Common myeloid progenitor, CD34-positive (primary cell): ENCODE results near the gene ALDH1A3.
A peak's percentile ranks its signal among the peaks of the same experiment; 100 is the strongest.
"Not testable (repeated sequence)": the region's sequence is repeated elsewhere in the genome, so short reads cannot be mapped to it uniquely, and the experiment has no call there.

ENCODE experiments used
- CTCF ChIA-PET: fragments of 350-600 bp; sonication (Branson Sonifier 250); formaldehyde crosslinking; loops from one replicate; lab custom pipeline; 2021; ENCODE audit warnings: antibody characterized with exemption; lab: Charles Lee
- POLR2A ChIA-PET: fragments of 350-600 bp; sonication (Branson Sonifier 250); formaldehyde crosslinking; loops from one replicate; lab custom pipeline; 2021; ENCODE audit warnings: antibody characterized with exemption; lab: Charles Lee
- DNase-seq, 3 donors: peaks; one replicate each; pipeline versions ENCODE4 v3.0.0 to v3.0.0-alpha.2; 2013
- H3K27ac ChIP-seq, 2 experiments: 1 replicate in 1 of 2; 2 replicates in 1 of 2; pipeline ENCODE4 v1.7.0; 2013; ENCODE audit warnings: inconsistent platforms in 2 of 2, low read length in 2 of 2, mild to moderate bottlenecking in 2 of 2, low read depth in 1 of 2, moderate library complexity in 1 of 2; ENCODE audit not compliant: severe bottlenecking in 2 of 2, insufficient read depth in 1 of 2, poor library complexity in 1 of 2
- H3K27me3 ChIP-seq, 5 experiments: replicated peaks in 2 of 5; 1 replicate in 3 of 5; 2 replicates in 2 of 5; pipeline versions ENCODE4 v1.6.1 to v1.7.0; 2013; ENCODE audit warnings: low read length in 4 of 5, mild to moderate bottlenecking in 2 of 5, moderate library complexity in 2 of 5, inconsistent platforms in 1 of 5; ENCODE audit not compliant: insufficient read depth in 5 of 5, control insufficient read depth in 4 of 5
- H3K36me3 ChIP-seq, 4 experiments: 1 replicate in 2 of 4; 2 replicates in 2 of 4; pipeline versions ENCODE4 v1.6.1 to v1.7.0; 2013; ENCODE audit warnings: low read length in 3 of 4, control low read depth in 1 of 4, mild to moderate bottlenecking in 1 of 4; ENCODE audit not compliant: control insufficient read depth in 4 of 4, insufficient read depth in 4 of 4
- H3K4me1 ChIP-seq, 4 experiments: 1 replicate in 3 of 4; 2 replicates in 1 of 4; pipeline versions ENCODE4 v1.6.1 to v1.7.1; 2013; ENCODE audit warnings: low read length in 3 of 4, mild to moderate bottlenecking in 3 of 4, control low read depth in 1 of 4, inconsistent platforms in 1 of 4, moderate library complexity in 1 of 4; ENCODE audit not compliant: control insufficient read depth in 4 of 4, insufficient read depth in 4 of 4; ENCODE audit errors: control extremely low read depth in 1 of 4
- H3K4me3 ChIP-seq, 7 experiments: 1 replicate in 4 of 7; 2 replicates in 3 of 7; pipeline versions ENCODE4 v1.5.1 to v1.7.0; 2013; ENCODE audit warnings: mild to moderate bottlenecking in 7 of 7, low read length in 6 of 7, moderate library complexity in 6 of 7, inconsistent platforms in 2 of 7, low read depth in 2 of 7, control low read depth in 1 of 7; ENCODE audit not compliant: insufficient read depth in 4 of 7, control insufficient read depth in 1 of 7; ENCODE audit errors: extremely low read depth in 1 of 7
- H3K9me3 ChIP-seq, 5 experiments: 1 replicate in 4 of 5; 2 replicates in 1 of 5; pipeline versions ENCODE4 v1.6.1 to v1.7.1; 2013; ENCODE audit warnings: low read length in 4 of 5, mild to moderate bottlenecking in 2 of 5, inconsistent platforms in 1 of 5, low read depth in 1 of 5, moderate library complexity in 1 of 5; ENCODE audit not compliant: control insufficient read depth in 4 of 5, insufficient read depth in 2 of 5; ENCODE audit errors: control extremely low read depth in 1 of 5
- WGBS: methylation state at CpG from one replicate; pipeline ENCODE4 v1.1.5; 2013; ENCODE audit not compliant: insufficient coverage; 5-methylcytosine and 5-hydroxymethylcytosine counted together

ALDH1A3 gene

DNA sequence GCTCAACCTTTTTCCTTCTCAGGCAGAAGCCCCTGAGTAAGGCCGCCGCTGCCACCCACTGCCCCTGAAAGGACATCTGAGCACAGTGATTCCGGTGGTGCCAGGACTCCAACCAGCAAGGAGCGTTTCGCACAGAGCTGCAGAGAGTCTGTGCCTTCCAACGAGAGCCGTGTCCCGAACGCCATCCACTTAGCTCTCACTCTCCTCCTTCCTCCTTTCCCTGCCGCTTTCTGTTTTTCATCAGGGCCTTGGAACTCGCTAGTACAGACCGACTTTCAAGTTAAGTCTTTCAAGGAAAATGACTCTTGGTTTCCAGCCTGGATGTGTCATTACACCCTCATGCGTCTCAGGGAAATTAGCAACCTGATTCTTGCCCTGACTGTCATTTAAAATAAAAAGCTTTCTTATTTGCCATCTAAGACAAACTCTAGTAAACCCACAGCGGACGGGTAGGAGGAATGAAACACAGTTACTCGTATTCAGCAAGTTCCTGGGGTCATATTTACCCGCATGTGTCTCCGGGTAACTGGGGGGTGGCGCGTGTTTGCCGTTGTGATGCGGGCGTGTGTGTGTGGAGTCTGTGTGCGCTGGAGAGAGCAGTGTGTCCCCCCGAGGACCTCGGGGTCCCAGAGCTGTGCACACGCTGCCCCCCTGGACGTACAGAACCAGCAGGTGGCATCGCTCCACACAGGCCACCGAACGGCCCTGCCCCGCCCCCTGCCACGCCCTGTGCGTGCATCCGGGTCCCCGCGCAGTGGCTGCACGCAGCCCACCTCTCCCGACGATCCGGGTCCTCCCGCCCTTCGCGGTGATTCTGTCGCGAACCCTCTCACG lies 30.4 kb upstream of the ALDH1A3 start:
- 17% methylated on average over 38 of the region's 47 CpGs for WGBS
- DNase-seq, result peak; percentile 78 to 83 (median 79)
- ChIA-PET POLR2A (no interaction called here), CTCF (interaction anchor here (0.7 to 1.6 kb wide), 3 partner anchors 9 to 16 kb away, joined by 3 to 8 read pairs (median 3); no protein-coding TSS in a partner anchor)
- H3K4me3 ChIP-seq, result peak overlapping the region; percentile 26 to 81 (median 54)
- H3K27ac ChIP-seq, result no peak overlapping the region
- H3K4me1 ChIP-seq, result peaks cover 0 to 12% (median 8%) of the 10 kb centered on the region in 4 experiments
- no peaks in the 10 kb centered on the region for H3K36me3 ChIP-seq
- H3K27me3 ChIP-seq, result peaks cover 0 to 10% (median 3%) of the 10 kb centered on the region in 5 experiments
- H3K9me3 ChIP-seq, result no peaks in the 10 kb centered on the region

DNA sequence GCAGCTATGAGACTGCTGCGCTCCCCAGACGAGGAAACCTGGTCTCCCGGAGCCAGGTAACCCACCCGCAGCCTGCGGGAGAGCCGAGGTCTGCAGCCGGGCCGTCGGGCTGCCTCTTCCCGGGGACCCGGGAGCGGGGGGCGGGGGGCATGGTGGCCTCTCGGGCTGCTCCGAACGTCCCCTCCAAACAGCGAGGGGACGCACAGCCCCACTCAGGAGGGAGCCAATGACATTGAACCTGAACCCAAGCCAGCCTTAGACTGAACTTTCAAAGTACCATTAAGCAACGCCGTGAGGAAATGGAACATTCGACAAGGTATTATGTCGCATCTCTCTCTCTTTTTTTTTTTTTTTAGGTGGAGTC lies 29.8 kb upstream of the ALDH1A3 start:
- Histone ChIP-seq H3K4me1 (peaks cover 0 to 12% (median 8%) of the 10 kb centered on the region in 4 experiments), H3K36me3 (no peaks in the 10 kb centered on the region), H3K27me3 (peaks cover 0 to 9% (median 3%) of the 10 kb centered on the region in 5 experiments), H3K4me3 (peak overlapping the region; percentile 24 to 81 (median 54)), H3K27ac (no peak overlapping the region), H3K9me3 (no peaks in the 10 kb centered on the region)
- ChIA-PET CTCF (interaction anchor here (0.7 to 1.6 kb wide), 3 partner anchors 8 to 16 kb away, joined by 3 to 8 read pairs (median 3); no protein-coding TSS in a partner anchor), POLR2A (no interaction called here)
- DNase-seq, result no peak
- 2% methylated on average over 18 of the region's 22 CpGs for WGBS

DNA sequence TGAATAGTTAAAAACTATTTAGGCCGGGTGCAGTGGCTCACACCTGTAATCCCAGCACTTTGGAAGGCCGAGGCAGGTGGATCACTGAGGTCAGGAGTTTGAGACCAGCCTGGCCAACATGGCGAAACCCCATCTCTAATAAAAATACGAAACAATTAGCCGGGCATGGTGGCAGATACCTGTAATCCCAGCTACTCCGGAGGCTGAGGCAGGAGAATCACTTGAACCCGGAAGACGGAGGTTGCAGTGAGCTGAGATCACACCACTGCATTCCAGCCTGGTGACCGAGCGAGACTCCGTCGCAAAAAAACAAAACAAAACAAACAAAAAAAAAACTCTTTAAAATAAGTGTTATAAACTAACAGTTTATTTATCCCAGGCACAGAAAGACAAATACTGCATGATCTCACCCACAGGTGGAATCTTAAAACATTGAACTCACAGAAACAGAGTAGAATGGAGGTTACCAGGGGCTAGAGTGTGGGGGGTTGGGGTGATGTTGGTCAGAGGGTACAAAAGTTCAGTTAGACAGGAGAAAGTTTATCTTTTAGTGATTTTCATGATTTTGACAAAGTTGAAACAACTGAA lies 28.1 kb upstream of the ALDH1A3 start:
- POLR2A ChIA-PET, H3K4me3 ChIP-seq, H3K27me3 ChIP-seq, H3K9me3 ChIP-seq, H3K36me3 ChIP-seq, DNase-seq, H3K27ac ChIP-seq, CTCF ChIA-PET: not testable (repeated sequence)
- WGBS, result 96% methylated on average over 8 of the region's 12 CpGs
- H3K4me1 ChIP-seq, result peaks cover 0 to 12% (median 8%) of the 10 kb centered on the region in 4 experiments

DNA sequence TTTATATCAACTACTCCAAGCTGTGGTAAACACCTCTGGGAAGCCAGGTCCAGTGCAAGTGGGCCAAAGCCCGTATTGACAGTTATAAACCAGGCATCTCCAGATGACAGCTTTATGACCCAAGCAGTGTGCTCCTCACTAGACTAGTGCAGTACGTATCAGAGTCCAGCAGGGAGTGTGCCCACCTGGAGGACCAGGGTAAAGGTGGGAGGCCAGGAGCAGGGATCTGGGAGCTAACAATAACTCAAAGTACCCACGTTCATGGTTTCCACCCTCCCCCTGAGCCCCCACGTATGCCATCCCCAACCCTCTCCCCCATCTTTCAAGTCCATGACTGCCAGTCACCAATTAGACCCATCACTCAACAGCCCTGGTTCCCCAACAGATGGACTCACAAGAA lies 27.0 kb upstream of the ALDH1A3 start:
- POLR2A ChIA-PET, result no interaction called here
- H3K27me3 ChIP-seq, result peaks cover 0 to 5% (median 3%) of the 10 kb centered on the region in 5 experiments
- WGBS, result 92% methylated on average over 3 of the region's 4 CpGs
- H3K4me1 ChIP-seq, result peaks cover 0 to 12% (median 8%) of the 10 kb centered on the region in 4 experiments
- no peaks in the 10 kb centered on the region for H3K36me3 ChIP-seq
- CTCF ChIA-PET, result interaction anchor here (1.0 kb wide), 1 partner anchor 10 kb away, joined by 3 read pairs; no protein-coding TSS in a partner anchor
- H3K9me3 ChIP-seq, result no peaks in the 10 kb centered on the region
- no peak for DNase-seq
- no peak overlapping the region for H3K27ac ChIP-seq
- no peak overlapping the region for H3K4me3 ChIP-seq

DNA sequence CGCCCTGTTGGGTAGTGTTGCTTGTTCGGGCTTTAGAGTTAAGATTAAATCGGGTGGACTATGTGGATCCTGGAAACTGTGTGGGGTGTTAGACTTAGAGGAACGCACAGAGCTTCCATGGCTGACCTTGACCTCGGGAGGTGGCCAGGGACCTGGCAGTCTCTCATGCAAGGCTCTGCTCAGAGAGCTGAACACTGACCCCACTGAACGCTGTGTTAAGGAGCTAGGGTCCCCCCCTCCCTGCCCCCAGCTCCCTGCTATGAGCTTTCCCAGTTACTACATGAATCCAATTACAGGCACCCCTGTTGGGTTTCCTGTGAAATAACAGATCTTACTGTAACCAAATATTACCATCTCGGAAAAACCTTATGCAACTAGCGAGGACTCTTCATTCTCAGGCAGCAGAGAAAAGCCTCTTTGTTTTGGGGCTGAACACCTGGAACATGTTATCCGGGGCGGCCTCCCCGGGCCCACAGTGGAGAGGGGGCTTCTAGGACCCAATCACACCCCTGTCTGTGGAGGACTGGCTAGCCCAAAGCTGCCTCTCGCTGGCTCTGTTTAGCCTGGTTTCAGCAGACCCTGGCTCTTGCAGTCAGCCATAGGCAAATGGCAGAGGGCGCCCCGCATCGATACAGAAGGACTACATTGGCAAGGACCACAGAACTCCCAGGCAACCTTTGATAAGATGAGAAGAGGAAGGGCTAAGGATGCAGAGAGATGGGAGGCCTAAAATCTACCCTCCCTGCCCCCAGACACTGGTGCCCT lies 25.8 kb upstream of the ALDH1A3 start:
- peaks cover 0 to 5% (median 2%) of the 10 kb centered on the region in 5 experiments for H3K27me3 ChIP-seq
- POLR2A ChIA-PET, result no interaction called here

DNA sequence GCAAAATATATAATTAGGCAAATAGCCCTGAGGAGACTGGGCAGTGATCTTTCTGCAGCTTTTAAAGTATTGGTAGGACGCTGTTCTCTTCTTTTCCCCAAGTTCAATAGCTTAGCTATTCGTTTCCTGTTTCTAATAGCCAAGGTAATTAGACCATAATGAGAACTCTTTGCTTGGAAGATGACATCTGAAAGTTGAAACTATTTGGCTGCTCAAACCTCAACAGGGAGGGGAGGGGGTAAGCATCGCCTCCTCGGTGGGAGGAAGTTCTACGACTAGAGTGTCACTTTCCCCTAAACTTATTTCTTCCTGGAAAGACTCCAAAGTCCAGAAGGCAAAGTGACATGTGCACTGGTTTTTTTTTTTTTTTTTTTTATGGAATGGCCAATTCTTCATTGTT lies 22.8 kb upstream of the ALDH1A3 start:
- 100% methylated on average over 1 of the region's 5 CpGs for WGBS
- ChIA-PET CTCF (no interaction called here), POLR2A (no interaction called here)
- peaks cover 0 to 2% (median 0%) of the 10 kb centered on the region in 5 experiments for H3K27me3 ChIP-seq
- no peaks in the 10 kb centered on the region for H3K4me1 ChIP-seq
- no peak for DNase-seq
- H3K27ac ChIP-seq, result no peak overlapping the region
- peaks cover 0 to 10% (median 2%) of the 10 kb centered on the region in 5 experiments for H3K9me3 ChIP-seq
- H3K4me3 ChIP-seq, result no peak overlapping the region
- H3K36me3 ChIP-seq, result peaks cover 0 to 4% (median 0%) of the 10 kb centered on the region in 4 experiments

More for the DNA sequence above, 25.8 kb upstream of the ALDH1A3 start:
- Histone ChIP-seq H3K4me1 (peaks cover 0 to 11% (median 8%) of the 10 kb centered on the region in 4 experiments), H3K27ac (no peak overlapping the region), H3K9me3 (no peaks in the 10 kb centered on the region), H3K36me3 (no peaks in the 10 kb centered on the region), H3K4me3 (no peak overlapping the region)
- CTCF ChIA-PET, result interaction anchor here (1.0 kb wide), 1 partner anchor 12 kb away, joined by 3 read pairs; no protein-coding TSS in a partner anchor
- DNase-seq, result no peak
- 98% methylated on average over 10 of the region's 15 CpGs for WGBS
